Neutrophil (primary cell): ENCODE measurements around the gene TNIP1.

Source experiments
- H3K27ac ChIP-seq: fragments of 200-600 bp; sonication (generic); 2 replicates; pipeline ENCODE4 v1.5.1; 2016; ENCODE audit warnings: mild to moderate bottlenecking, moderate library complexity
- H3K27me3 ChIP-seq: fragments of 200-600 bp; sonication (generic); 2 replicates; pipeline ENCODE4 v1.6.0; 2016; ENCODE audit warnings: mild to moderate bottlenecking
- H3K36me3 ChIP-seq: fragments of 200-600 bp; sonication (generic); 2 replicates; pipeline ENCODE4 v1.5.1; 2017
- H3K4me1 ChIP-seq, 2 experiments: fragments of 200-600 bp in 1 of 2; sonication (generic) in 1 of 2; 1 replicate in 1 of 2; 2 replicates in 1 of 2; pipeline versions ENCODE4 v1.5.1 to v1.6.1; 2013 to 2016; ENCODE audit warnings: low read depth in 1 of 2, low read length in 1 of 2, mild to moderate bottlenecking in 1 of 2, moderate library complexity in 1 of 2; ENCODE audit not compliant: control insufficient read depth in 1 of 2, insufficient read depth in 1 of 2
- H3K4me3 ChIP-seq, 2 experiments: fragments of 200-600 bp in 1 of 2; sonication (generic) in 1 of 2; 1 replicate in 1 of 2; 2 replicates in 1 of 2; pipeline ENCODE4 v1.5.1; 2013 to 2016; ENCODE audit warnings: low read depth in 1 of 2, low read length in 1 of 2, mild to moderate bottlenecking in 1 of 2, moderate library complexity in 1 of 2
- H3K9me3 ChIP-seq: fragments of 200-600 bp; sonication (generic); 2 replicates; pipeline ENCODE4 v1.5.1; 2016
- TF ChIP-seq, protein P1 (sequence below): fragments of 200-600 bp; sonication (generic); IDR thresholded peaks from 2 replicates; pipeline ENCODE4 v1.5.1; 2016; ENCODE audit warnings: antibody characterized with exemption

Gene TNIP1

DNA sequence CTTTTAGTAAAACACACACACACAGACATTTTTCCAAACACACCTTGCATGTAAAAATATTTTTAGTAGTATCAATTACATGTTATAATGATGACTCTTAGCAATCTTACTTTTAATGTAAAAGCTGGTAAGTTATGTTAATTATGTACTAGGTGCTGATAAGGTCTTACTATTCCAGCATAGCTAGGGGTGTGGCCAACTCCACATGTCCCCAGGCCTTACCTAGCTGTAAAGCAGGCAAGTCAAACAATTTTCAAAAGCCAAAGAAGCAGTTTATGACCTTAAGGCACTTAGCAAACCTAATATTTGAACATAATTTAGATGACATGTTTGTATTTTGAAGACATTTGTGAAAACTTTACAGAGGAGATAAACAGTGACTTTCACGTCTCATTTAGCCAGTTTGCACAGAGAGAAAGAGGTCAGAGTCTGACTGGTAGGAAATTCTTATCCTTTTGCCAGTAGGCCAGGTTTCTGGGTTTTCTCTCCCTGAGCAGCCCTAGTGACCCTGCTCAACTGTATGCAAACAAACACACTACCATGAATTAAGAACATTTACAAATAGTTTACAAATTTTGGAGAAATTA, 86.9 kb downstream of the TNIP1 start:
- Histone ChIP-seq H3K36me3 (no peaks in the 10 kb centered on the region), H3K27ac (no peak overlapping the region), H3K9me3 (no peaks in the 10 kb centered on the region), H3K27me3 (no peaks in the 10 kb centered on the region), H3K4me1 (no peaks in the 10 kb centered on the region), H3K4me3 (no peak overlapping the region)
- TF ChIP-seq, protein P1, sequence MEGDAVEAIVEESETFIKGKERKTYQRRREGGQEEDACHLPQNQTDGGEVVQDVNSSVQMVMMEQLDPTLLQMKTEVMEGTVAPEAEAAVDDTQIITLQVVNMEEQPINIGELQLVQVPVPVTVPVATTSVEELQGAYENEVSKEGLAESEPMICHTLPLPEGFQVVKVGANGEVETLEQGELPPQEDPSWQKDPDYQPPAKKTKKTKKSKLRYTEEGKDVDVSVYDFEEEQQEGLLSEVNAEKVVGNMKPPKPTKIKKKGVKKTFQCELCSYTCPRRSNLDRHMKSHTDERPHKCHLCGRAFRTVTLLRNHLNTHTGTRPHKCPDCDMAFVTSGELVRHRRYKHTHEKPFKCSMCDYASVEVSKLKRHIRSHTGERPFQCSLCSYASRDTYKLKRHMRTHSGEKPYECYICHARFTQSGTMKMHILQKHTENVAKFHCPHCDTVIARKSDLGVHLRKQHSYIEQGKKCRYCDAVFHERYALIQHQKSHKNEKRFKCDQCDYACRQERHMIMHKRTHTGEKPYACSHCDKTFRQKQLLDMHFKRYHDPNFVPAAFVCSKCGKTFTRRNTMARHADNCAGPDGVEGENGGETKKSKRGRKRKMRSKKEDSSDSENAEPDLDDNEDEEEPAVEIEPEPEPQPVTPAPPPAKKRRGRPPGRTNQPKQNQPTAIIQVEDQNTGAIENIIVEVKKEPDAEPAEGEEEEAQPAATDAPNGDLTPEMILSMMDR: no peak

DNA sequence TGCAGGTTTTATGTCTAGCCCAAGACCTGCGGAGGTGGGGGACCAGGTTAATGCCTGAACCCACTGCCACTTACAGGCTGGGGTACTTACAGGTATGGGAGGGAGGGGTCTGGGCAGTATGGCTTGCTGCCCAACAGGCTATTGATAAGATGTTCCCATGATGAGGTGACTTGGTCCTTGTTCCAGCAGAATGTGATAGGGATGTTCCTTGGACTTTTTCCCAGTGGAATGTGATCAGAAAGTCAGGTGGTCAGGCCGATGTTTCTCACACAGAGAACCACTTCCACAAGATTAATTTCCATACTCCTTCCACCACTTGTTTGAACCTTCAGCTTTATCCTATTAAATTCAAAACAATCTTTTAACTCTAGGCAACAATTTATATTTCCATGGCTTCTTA, 87.4 kb downstream of the TNIP1 start:
- Histone ChIP-seq H3K4me1 (no peaks in the 10 kb centered on the region), H3K27ac (no peak overlapping the region), H3K27me3 (no peaks in the 10 kb centered on the region), H3K9me3 (no peaks in the 10 kb centered on the region), H3K4me3 (no peak overlapping the region), H3K36me3 (no peaks in the 10 kb centered on the region)
- TF ChIP-seq, protein P1: no peak

DNA sequence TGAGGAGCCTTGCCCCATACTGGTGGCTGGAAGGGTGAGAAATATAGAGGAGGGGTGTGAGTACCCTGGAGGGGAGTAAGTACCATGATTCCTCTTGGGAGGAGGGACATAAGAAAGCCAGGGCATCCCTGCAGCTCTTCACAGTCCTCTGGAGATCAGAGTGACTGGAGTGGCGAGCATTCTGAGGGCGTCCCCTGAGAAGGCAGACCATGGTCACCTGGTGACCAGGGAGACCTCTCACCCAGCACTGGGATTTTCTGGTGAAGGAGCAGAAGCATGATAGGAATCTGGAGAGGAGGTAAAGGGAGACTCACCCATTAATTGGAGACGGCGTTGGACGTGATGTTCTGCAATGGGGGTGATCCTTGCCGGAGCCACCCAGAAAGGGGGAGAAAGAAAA, 88.1 kb downstream of the TNIP1 start:
- TF ChIP-seq, protein P1: no peak
- H3K9me3 ChIP-seq: no peaks in the 10 kb centered on the region
- no peak overlapping the region for H3K4me3 ChIP-seq
- no peaks in the 10 kb centered on the region for H3K4me1 ChIP-seq
- no peak overlapping the region for H3K27ac ChIP-seq
- H3K27me3 ChIP-seq: no peaks in the 10 kb centered on the region
- H3K36me3 ChIP-seq: no peaks in the 10 kb centered on the region

DNA sequence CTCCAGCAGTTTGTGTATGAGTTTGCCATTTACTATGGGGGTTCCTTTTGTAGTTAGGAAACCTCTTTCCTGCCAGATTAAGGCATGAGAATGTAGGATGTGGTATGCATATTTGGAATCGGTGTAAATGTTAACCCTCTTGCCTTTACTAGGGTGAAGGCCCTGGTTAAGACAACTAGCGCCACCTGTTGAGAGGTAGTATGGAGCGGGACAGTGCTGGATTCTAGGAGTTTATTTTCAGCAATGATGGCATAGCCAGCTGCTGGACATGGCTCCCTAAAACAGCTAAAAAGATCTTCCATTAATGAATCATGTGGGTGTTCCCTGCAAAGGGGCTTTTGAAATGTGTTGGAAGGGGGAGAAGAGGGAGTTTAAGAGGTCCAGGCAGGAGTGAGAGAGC, 91.1 kb downstream of the TNIP1 start:
- no peaks in the 10 kb centered on the region for H3K4me1 ChIP-seq
- no peak overlapping the region for H3K27ac ChIP-seq
- H3K36me3 ChIP-seq: no peaks in the 10 kb centered on the region
- no peaks in the 10 kb centered on the region for H3K27me3 ChIP-seq
- H3K4me3 ChIP-seq: no peak overlapping the region
- TF ChIP-seq, protein P1: no peak
- H3K9me3 ChIP-seq: no peaks in the 10 kb centered on the region

DNA sequence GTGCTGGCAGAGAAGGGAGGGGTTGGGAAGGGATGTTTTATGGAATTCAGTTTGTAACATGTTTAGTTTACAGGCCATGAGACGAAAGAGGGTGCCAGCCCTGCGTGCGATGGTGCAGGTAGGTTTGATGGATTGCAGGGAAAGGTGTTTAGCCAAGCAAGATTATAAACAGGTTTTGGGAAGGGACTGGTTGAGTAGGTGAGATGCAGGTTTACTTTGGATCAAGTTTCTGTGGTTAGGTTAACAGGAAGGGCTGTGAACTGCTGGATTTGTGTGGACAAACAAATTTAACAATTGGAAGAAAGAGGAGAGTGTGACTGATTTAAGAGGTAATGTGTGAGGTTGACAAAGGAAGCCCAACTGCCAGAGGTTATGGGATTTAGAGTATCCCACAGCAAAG, 93.1 kb downstream of the TNIP1 start:
- Histone ChIP-seq H3K27ac (no peak overlapping the region), H3K4me1 (no peaks in the 10 kb centered on the region), H3K9me3 (no peaks in the 10 kb centered on the region), H3K4me3 (no peak overlapping the region), H3K36me3 (no peaks in the 10 kb centered on the region), H3K27me3 (no peaks in the 10 kb centered on the region)
- TF ChIP-seq, protein P1: no peak
